KG1 (cell line): ENCODE results near the gene IGSF5.

ENCODE experiments used
- DNase-seq: peaks from one replicate; lab custom pipeline; 2025; lab: John Stamatoyannopoulos, UW

Gene IGSF5

DNA sequence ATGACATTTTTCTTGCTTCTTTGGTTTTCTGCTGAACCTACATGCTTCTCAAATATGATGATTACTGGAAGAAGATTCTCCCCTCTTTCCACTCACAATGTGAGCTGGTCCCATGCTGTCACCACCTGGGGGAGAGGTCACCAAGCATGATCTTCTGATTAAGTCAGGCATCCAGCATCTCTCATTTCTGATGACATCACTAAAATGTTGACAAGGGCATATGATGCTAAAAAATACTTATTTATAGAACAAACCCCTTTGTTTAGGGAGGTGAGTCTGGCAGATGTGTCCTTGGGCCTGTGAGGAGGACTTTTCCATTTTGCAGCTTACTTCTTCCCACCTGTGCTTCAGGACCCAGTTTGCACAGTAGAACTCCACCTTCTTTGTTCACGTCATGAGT lies 80.3 kb downstream of the IGSF5 start:
- DNase-seq, result no peak

GRCh38 chr21:39834543-39834942 lies 89.6 kb downstream of the IGSF5 start:
- no peak for DNase-seq

GRCh38 chr21:39837861-39838359 lies 92.9 kb downstream of the IGSF5 start:
- no peak for DNase-seq

- no peak for DNase-seq
Observed at GRCh38 chr21:39840373-39841097, 95.6 kb downstream of the IGSF5 start.

GRCh38 chr21:39842741-39843459 lies 97.9 kb downstream of the IGSF5 start:
- no peak for DNase-seq

DNA sequence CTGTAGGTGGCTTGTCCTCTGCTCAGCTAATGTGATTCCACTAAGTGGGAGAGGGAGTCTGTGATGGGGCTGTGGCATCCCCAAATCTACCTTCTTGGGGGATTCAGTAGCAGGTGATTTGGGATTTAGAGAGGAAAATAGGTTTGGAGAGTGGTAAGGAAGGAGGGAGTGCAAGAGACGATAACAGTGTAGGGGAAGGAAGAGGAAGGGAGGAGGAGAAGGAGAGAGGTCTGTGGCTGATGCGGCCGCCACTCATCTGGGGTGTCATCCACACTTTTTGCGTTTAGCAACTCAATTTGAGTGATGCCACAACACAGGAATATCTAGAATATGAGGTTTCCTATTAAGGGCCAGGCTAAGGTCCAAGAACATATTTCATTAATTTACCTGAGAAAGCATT lies 98.5 kb downstream of the IGSF5 start:
- DNase-seq, result no peak

DNA sequence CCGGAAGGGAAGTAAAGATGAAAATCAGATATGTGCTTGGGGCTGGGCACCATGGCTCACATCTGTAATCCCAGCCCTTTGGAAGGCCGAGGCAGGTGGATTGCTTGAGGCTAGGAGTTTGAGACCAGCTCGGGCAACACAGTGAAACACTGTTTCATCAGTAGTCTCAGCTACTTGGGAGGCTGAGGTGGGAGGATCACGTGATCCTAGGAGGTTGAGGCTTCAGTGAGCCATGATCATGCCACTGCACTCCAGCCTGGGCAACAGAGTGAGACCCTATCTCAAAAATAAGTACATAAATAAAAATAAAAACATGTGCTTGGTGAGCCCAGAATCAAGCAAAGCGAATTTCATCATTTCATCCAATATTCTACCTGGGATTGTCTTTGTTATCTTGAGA lies 98.9 kb downstream of the IGSF5 start:
- no peak for DNase-seq

GRCh38 chr21:39845571-39846130 lies 100.7 kb downstream of the IGSF5 start:
- no peak for DNase-seq

- DNase-seq, result no peak
Observed at GRCh38 chr21:39847877-39848276, 102.9 kb downstream of the IGSF5 start.

GRCh38 chr21:39849014-39849655 lies 104.2 kb downstream of the IGSF5 start:
- no peak for DNase-seq

DNA sequence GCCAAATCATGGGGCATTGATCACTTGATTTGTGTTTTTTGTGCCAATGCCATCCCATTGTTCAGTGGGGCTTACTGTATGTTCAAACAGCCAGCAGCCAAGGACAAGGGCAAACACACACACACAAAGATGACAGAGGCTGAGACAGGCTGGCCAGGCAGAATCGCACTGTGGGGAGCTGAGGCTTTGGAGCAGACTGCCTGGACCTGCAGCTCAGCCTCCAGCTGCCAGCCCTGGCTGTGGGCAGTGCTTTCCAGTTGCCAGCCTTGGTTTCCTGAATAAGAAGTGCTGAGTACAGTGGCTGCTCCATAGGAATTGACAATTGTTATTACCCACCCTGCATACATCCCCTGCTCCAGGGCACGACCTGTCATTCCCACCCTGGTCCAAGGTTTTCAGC lies 105.3 kb downstream of the IGSF5 start:
- DNase-seq, result no peak

DNA sequence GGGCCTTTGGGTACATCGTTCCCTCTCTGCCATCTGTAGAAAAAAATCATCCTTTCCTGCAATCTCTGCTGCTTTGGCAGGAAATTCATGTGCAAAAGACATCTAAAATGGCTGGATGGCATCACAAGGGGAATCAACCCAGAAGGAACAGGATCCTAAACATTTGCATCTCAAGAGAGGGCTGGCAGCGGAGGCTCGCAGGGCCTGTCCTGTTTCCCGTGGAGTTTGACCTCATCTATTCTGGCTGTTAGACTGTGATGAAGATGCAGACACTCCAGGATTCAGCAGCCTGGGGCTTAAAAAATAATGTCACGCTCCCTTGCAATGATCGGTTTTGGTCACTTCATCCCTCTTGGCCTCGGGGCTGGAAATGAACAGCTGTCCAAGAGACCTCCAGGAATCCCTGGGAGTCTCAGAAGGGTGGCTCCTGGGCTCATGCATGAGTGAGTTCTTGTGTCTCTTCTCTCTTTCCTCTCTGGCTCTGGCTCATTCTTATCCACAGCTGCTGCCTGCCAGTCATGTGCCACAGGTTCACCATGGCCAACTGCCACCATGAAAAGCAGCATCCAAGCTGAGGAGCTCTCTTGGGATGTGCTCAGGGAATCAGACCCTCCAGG lies 106.1 kb downstream of the IGSF5 start:
- no peak for DNase-seq
